IMR-90 (cell line): Measurements from ENCODE around the gene ZNF365. TPM values are rescaled to one million over a fixed set of nuclear protein-coding genes. Genes with fewer than 3 reads are reported as not detected.
A peak's percentile ranks its signal among the peaks of the same experiment; 100 is the strongest.

Experiments
- ATAC-seq: fragments of 200-7000 bp; cut with Tn5 transposase; 2 replicates; pipeline ENCODE4 v1.9.1; 2020; ENCODE audit warnings: low read depth, mild to moderate bottlenecking, moderate library complexity
- BruUV-seq: library from RNA; stranded (reverse); fragments of 400-500 nt; replicated peaks from 2 replicates; lab custom pipeline; 2021; lab: Mats Ljungman, UMichigan
- CTCF ChIA-PET: fragments of 300-600 bp; formaldehyde crosslinking; extraction: SDS; loops from one replicate; lab custom pipeline; 2021; ENCODE audit warnings: antibody characterized with exemption; lab: Yijun Ruan, JAX
- POLR2A ChIA-PET: fragments of 300-600 bp; sonication (Branson Sonifier 250); formaldehyde crosslinking; loops from one replicate; lab custom pipeline; 2022; ENCODE audit warnings: antibody characterized with exemption; ENCODE audit not compliant: unreplicated experiment; lab: Charles Lee
- DNase-seq: peaks from one replicate; pipeline ENCODE4 v3.0.0; 2013
- H2AFZ ChIP-seq: replicated peaks from 2 replicates; pipeline ENCODE3; 2013; ENCODE audit warnings: low read length, mild to moderate bottlenecking; ENCODE audit not compliant: poor library complexity
- H2AK5ac ChIP-seq: 2 replicates; pipeline ENCODE4 v1.6.1; 2013; ENCODE audit warnings: low read depth, low read length, inconsistent platforms
- H2AK9ac ChIP-seq: replicated peaks from 2 replicates; pipeline ENCODE3; 2013; ENCODE audit warnings: mild to moderate bottlenecking, low read depth, low read length, moderate library complexity; ENCODE audit not compliant: poor library complexity
- H2BK120ac ChIP-seq: 2 replicates; pipeline ENCODE4 v1.6.1; 2013; ENCODE audit warnings: low read depth, low read length, inconsistent platforms
- H2BK15ac ChIP-seq: 3 replicates; pipeline ENCODE4 v1.6.1; 2013; ENCODE audit warnings: low read depth, low read length, inconsistent platforms
- H2BK20ac ChIP-seq: 2 replicates; pipeline ENCODE4 v1.6.1; 2013; ENCODE audit warnings: low read depth, mild to moderate bottlenecking, inconsistent platforms, low read length, moderate library complexity
- H2BK5ac ChIP-seq: 2 replicates; pipeline ENCODE4 v1.6.1; 2013; ENCODE audit warnings: mild to moderate bottlenecking, low read depth, low read length, inconsistent platforms; ENCODE audit not compliant: poor library complexity, severe bottlenecking
- H3K14ac ChIP-seq: replicated peaks from 2 replicates; pipeline ENCODE4 v1.6.1; 2013; ENCODE audit warnings: low read depth, low read length, inconsistent platforms
- H3K18ac ChIP-seq: 2 replicates; pipeline ENCODE4 v1.6.1; 2013; ENCODE audit warnings: low read depth, low read length, control low read depth
- H3K23ac ChIP-seq: 2 replicates; pipeline ENCODE4 v1.6.1; 2013; ENCODE audit warnings: low read depth, low read length, inconsistent platforms
- H3K27ac ChIP-seq: 2 replicates; pipeline ENCODE4 v1.5.1; 2013; ENCODE audit warnings: mild to moderate bottlenecking, control low read depth, low read length; ENCODE audit not compliant: insufficient read depth
- H3K27me3 ChIP-seq: 2 replicates; pipeline ENCODE4 v1.6.1; 2013; ENCODE audit warnings: low read length; ENCODE audit not compliant: control insufficient read depth, insufficient read depth
- H3K36me3 ChIP-seq: 2 replicates; pipeline ENCODE4 v1.6.1; 2013; ENCODE audit warnings: low read length, mixed read lengths; ENCODE audit not compliant: control insufficient read depth, insufficient read depth
- H3K4ac ChIP-seq: 2 replicates; pipeline ENCODE4 v1.6.1; 2013; ENCODE audit warnings: low read depth, low read length, inconsistent platforms
- H3K4me1 ChIP-seq: 2 replicates; pipeline ENCODE4 v1.6.1; 2013; ENCODE audit warnings: low read length, mixed read lengths; ENCODE audit not compliant: control insufficient read depth, insufficient read depth
- H3K4me2 ChIP-seq: 2 replicates; pipeline ENCODE4 v1.6.1; 2013; ENCODE audit warnings: low read depth, mild to moderate bottlenecking, control low read depth, low read length, moderate library complexity
- H3K4me3 ChIP-seq: 2 replicates; pipeline ENCODE4 v1.5.1; 2013; ENCODE audit warnings: low read depth, mild to moderate bottlenecking, control low read depth, low read length, moderate library complexity; ENCODE audit not compliant: insufficient read depth
- H3K56ac ChIP-seq: 2 replicates; pipeline ENCODE4 v1.6.1; 2013; ENCODE audit warnings: low read length, inconsistent platforms; ENCODE audit not compliant: insufficient read depth; ENCODE audit errors: extremely low read depth
- H3K79me1 ChIP-seq, 2 experiments: 2 replicates each; pipeline ENCODE4 v1.6.1; 2013; ENCODE audit warnings: low read length in 2 of 2, inconsistent platforms in 1 of 2, low read depth in 1 of 2
- H3K9ac ChIP-seq: 2 replicates; pipeline ENCODE4 v1.6.1; 2013; ENCODE audit warnings: low read depth, low read length, control low read depth
- H3K9me1 ChIP-seq: 2 replicates; pipeline ENCODE4 v1.6.1; 2013; ENCODE audit warnings: low read length, inconsistent platforms; ENCODE audit not compliant: insufficient read depth
- H3K9me3 ChIP-seq: 2 replicates; pipeline ENCODE4 v1.6.1; 2013; ENCODE audit warnings: low read length; ENCODE audit not compliant: control insufficient read depth, insufficient read depth
- H4K20me1 ChIP-seq: 2 replicates; pipeline ENCODE4 v1.6.1; 2013; ENCODE audit warnings: low read length, inconsistent platforms; ENCODE audit not compliant: insufficient read depth
- H4K5ac ChIP-seq: 2 replicates; pipeline ENCODE4 v1.6.1; 2013; ENCODE audit warnings: mild to moderate bottlenecking, low read depth, low read length, control low read depth
- H4K8ac ChIP-seq, 2 experiments: 2 replicates each; pipeline ENCODE4 v1.6.1; 2013; ENCODE audit warnings: low read depth in 2 of 2, low read length in 2 of 2, control low read depth in 1 of 2, inconsistent platforms in 1 of 2
- H4K91ac ChIP-seq: 2 replicates; pipeline ENCODE4 v1.6.1; 2013; ENCODE audit warnings: low read depth, low read length, inconsistent platforms; ENCODE audit not compliant: insufficient read depth
- MAFK ChIP-seq: IDR thresholded peaks from 2 replicates; pipeline ENCODE4 v1.6.1; 2012; ENCODE audit warnings: low read depth, low read length, improper control_type of control experiment
- MAZ ChIP-seq: IDR thresholded peaks from 2 replicates; pipeline ENCODE4 v1.6.1; 2012; ENCODE audit warnings: low read depth, mild to moderate bottlenecking, low read length, improper control_type of control experiment, moderate library complexity, borderline replicate concordance
- WGBS, 2 experiments: methylation state at CpG; one replicate each; pipeline versions ENCODE4 v1.1.5 to v1.1.7; 2013; ENCODE audit warnings: missing lambda C conversion rate in 2 of 2; ENCODE audit not compliant: insufficient read length in 1 of 2; ENCODE audit errors: extremely low coverage in 2 of 2; 5-methylcytosine and 5-hydroxymethylcytosine counted together
- dilution Hi-C: fragments of 300-500 bp; cut with HindIII; formaldehyde crosslinking; loops from one replicate; pipeline ENCODE4 v1.14.3; 2018; ENCODE audit warnings: low sequenced_read_pairs; ENCODE audit not compliant: unreplicated experiment
- in situ Hi-C: fragments of 300-500 bp; cut with MboI; formaldehyde crosslinking; loops from 3 replicates; pipeline ENCODE4 v1.14.3; 2019; ENCODE audit warnings: low sequenced_read_pairs, inconsistent platforms, mixed read lengths
- intact Hi-C: fragments of 100-400 bp; cut with micrococcal nuclease; formaldehyde crosslinking; loops from 2 replicates; pipeline ENCODE4 v1.10.0; 2022
- polyA plus RNA-seq, 3 experiments: library from polyadenylated mRNA; depleted of rRNA; stranded (reverse); fragments of >200 nt; gene quantifications; 2 replicates each; pipeline ENCODE4 v1.2.3, GENCODE V29; 2012; ENCODE audit warnings: low replicate concordance in 1 of 3
- total RNA-seq: library from RNA; depleted of rRNA; stranded (reverse); fragments of >200 nt; gene quantifications from 2 replicates; pipeline ENCODE4 v1.2.3, GENCODE V29; 2012

The ZNF365 gene
- total and polyA plus RNA-seq, 2 of the 4 experiments (the other 2 are of a cell fraction), result 1.2 to 3.2 TPM

- H4K8ac ChIP-seq, result no peak overlapping the region
- H3K9me3 ChIP-seq, result no peaks in the 10 kb centered on the region
- H2BK120ac ChIP-seq, result no peak overlapping the region
- H2BK5ac ChIP-seq, result no peak overlapping the region
- no peak overlapping the region for H3K4ac ChIP-seq
- no peak overlapping the region for H4K91ac ChIP-seq
- no peaks in the 10 kb centered on the region for H3K9me1 ChIP-seq
- no peak overlapping the region for H2AFZ ChIP-seq
- H3K56ac ChIP-seq, result no peak overlapping the region
- no peak overlapping the region for H3K14ac ChIP-seq
- peak; percentile 52 for TF ChIP-seq MAFK
- TF ChIP-seq MAZ, result no peak
- POLR2A ChIA-PET, result no interaction called here
- ATAC-seq (no peak), DNase-seq (no peak)
- WGBS, 2 experiments, result 60% methylated on average over 1 of the region's 2 CpGs; no CpG with 5 or more reads in 1 of the 2 experiments
- no peak overlapping the region for H3K18ac ChIP-seq
- no peak overlapping the region for H2AK9ac ChIP-seq
- H4K5ac ChIP-seq, result no peak overlapping the region
- dilution Hi-C loops (no loop called here), in situ Hi-C loops (no loop called here), intact Hi-C loops (no loop called here)
- no TSS peak for BruUV-seq
- no peaks in the 10 kb centered on the region for H4K20me1 ChIP-seq
- no peak overlapping the region for H2AK5ac ChIP-seq
- no peak overlapping the region for H3K27ac ChIP-seq
- H3K27me3 ChIP-seq, result no peaks in the 10 kb centered on the region
- CTCF ChIA-PET, result no interaction called here
- H3K4me3 ChIP-seq, result no peak overlapping the region
- H2BK15ac ChIP-seq, result no peak overlapping the region
- H3K4me2 ChIP-seq, result no peak overlapping the region
- no peaks in the 10 kb centered on the region for H3K36me3 ChIP-seq
- no peaks in the 10 kb centered on the region for H3K79me1 ChIP-seq
- H3K23ac ChIP-seq, result no peak overlapping the region
- no peak overlapping the region for H2BK20ac ChIP-seq
- peaks cover 4% of the 10 kb centered on the region; the same call in 1 of the 2 replicates for H3K4me1 ChIP-seq
- no peak overlapping the region for H3K9ac ChIP-seq
These were observed 20.4 kb downstream of the ZNF365 start for GRCh38 chr10:62394556-62395018.
